K562 (cell line): Measurements from ENCODE around the gene YJEFN3. TPM values are rescaled to one million over a fixed set of nuclear protein-coding genes. Genes with fewer than 3 reads are reported as not detected.

Experiments
- ATAC-seq: fragments of 200-7000 bp; cut with Tn5 transposase; 3 replicates; pipeline ENCODE4 v1.9.1; 2020; ENCODE audit warnings: moderate library complexity
- BruUV-seq: library from RNA; stranded (reverse); fragments of 400-500 nt; replicated peaks from 2 replicates; lab custom pipeline; 2021; lab: Mats Ljungman, UMichigan
- CTCF ChIA-PET: fragments of 300-600 bp; formaldehyde crosslinking; extraction: SDS; loops from one replicate; lab custom pipeline; 2021; ENCODE audit warnings: low intra/inter-chr PET ratio; lab: Yijun Ruan, JAX
- POLR2A ChIA-PET: fragments of 300-600, 350-650 bp; sonication (Branson Sonifier 250); formaldehyde crosslinking; extraction: SDS; loops from one replicate; lab custom pipeline; 2021; ENCODE audit warnings: antibody characterized with exemption, inconsistent platforms; lab: Yijun Ruan, JAX
- DNase-seq, 4 experiments: peaks; one replicate each; pipeline versions ENCODE4 v3.0.0 to v3.0.0-alpha.2; 2011 to 2018; ENCODE audit warnings: low spot score in 3 of 4, mixed read lengths in 3 of 4; ENCODE audit errors: extremely low read depth in 1 of 4
- FAIRE-seq: peaks from 2 replicates; lab custom pipeline; 2011; peaks lifted over from hg19 to GRCh38; lab: Jason Lieb, UNC
- H2AFZ ChIP-seq: 2 replicates; pipeline ENCODE4 v1.6.0; 2011; ENCODE audit warnings: low read depth, low read length, control low read depth, inconsistent platforms
- H3K27ac ChIP-seq: fragments of 200-600 bp; 3 replicates; pipeline ENCODE4 v1.8.0; 2011; ENCODE audit warnings: low read depth, mild to moderate bottlenecking, control low read depth, inconsistent platforms, low read length, moderate library complexity, mixed read lengths; ENCODE audit errors: extremely low read depth
- H3K27me3 ChIP-seq, 2 experiments: fragments of 300-600 bp in 1 of 2; 2 replicates in 1 of 2; 3 replicates in 1 of 2; pipeline versions ENCODE4 v1.6.0 to v1.8.0; 2011; ENCODE audit warnings: inconsistent platforms in 2 of 2, low read length in 2 of 2, mild to moderate bottlenecking in 1 of 2, mixed read lengths in 1 of 2, moderate library complexity in 1 of 2; ENCODE audit not compliant: control insufficient read depth in 2 of 2, insufficient read depth in 2 of 2
- H3K36me3 ChIP-seq: fragments of 300-600 bp; 3 replicates; pipeline ENCODE4 v1.8.0; 2011; ENCODE audit warnings: mild to moderate bottlenecking, low read length, inconsistent platforms; ENCODE audit not compliant: control insufficient read depth, insufficient read depth
- H3K4me1 ChIP-seq, 2 experiments: fragments of 200-600 bp in 1 of 2; replicated peaks in 1 of 2; 2 replicates in 1 of 2; 3 replicates in 1 of 2; pipeline versions ENCODE4 v1.5.1 to v1.8.0; 2011; ENCODE audit warnings: inconsistent platforms in 2 of 2, low read length in 2 of 2, mild to moderate bottlenecking in 1 of 2, mixed read lengths in 1 of 2, moderate library complexity in 1 of 2; ENCODE audit not compliant: control insufficient read depth in 2 of 2, insufficient read depth in 2 of 2
- H3K4me2 ChIP-seq: 2 replicates; pipeline ENCODE4 v1.6.1; 2011; ENCODE audit warnings: low read length, control low read depth, inconsistent platforms, mixed read lengths; ENCODE audit not compliant: insufficient read depth
- H3K4me3 ChIP-seq: fragments of 200-600 bp; sonication (generic), shearing (Covaris generic); 2 replicates; pipeline ENCODE4 v1.5.1; 2016; ENCODE audit warnings: control low read depth, inconsistent platforms
- H3K79me2 ChIP-seq: fragments of 200-600 bp; 3 replicates; pipeline ENCODE4 v1.8.0; 2011; ENCODE audit warnings: low read length, inconsistent platforms; ENCODE audit not compliant: control insufficient read depth, insufficient read depth
- H3K9ac ChIP-seq, 2 experiments: 2 replicates each; pipeline versions ENCODE4 v1.6.0 to v1.6.1; 2011; ENCODE audit warnings: low read depth in 2 of 2, low read length in 2 of 2, control low read depth in 1 of 2, inconsistent platforms in 1 of 2, mild to moderate bottlenecking in 1 of 2, mixed read lengths in 1 of 2; ENCODE audit not compliant: insufficient read depth in 1 of 2
- H3K9me1 ChIP-seq: one replicate; pipeline ENCODE4 v1.6.0; 2011; ENCODE audit warnings: inconsistent platforms, mild to moderate bottlenecking, low read length, moderate library complexity; ENCODE audit not compliant: control insufficient read depth, insufficient read depth
- H3K9me3 ChIP-seq: replicated peaks from 2 replicates; pipeline ENCODE4 v1.5.1; 2011; ENCODE audit warnings: low read depth, low read length, inconsistent platforms; ENCODE audit not compliant: control insufficient read depth, insufficient read depth
- H4K20me1 ChIP-seq: replicated peaks from 2 replicates; pipeline ENCODE4 v1.6.1; 2011; ENCODE audit warnings: low read length, inconsistent platforms, mixed read lengths; ENCODE audit not compliant: control insufficient read depth, insufficient read depth
- ELF2 ChIP-seq: fragments of 250-450 bp; sonication (Bioruptor Pico); IDR thresholded peaks from 2 replicates; pipeline ENCODE4 v1.5.0; 2021; ENCODE audit warnings: mild to moderate bottlenecking
- GATAD2A ChIP-seq: fragments of 450-650 bp; IDR thresholded peaks from 2 replicates; pipeline ENCODE4 v1.6.1; 2017
- HNRNPK ChIP-seq: fragments of 200-400 bp; formaldehyde crosslinking; IDR thresholded peaks from one replicate; pipeline ENCODE4 v1.6.1; 2018; ENCODE audit warnings: mild to moderate bottlenecking, low read depth, low read length; ENCODE audit not compliant: poor library complexity, severe bottlenecking
- JUNB ChIP-seq: fragments of 450-650 bp; formaldehyde crosslinking; conservative IDR thresholded peaks from 2 replicates; pipeline ENCODE4 v1.4.0; 2020; ENCODE audit warnings: mild to moderate bottlenecking
- NR2F6 ChIP-seq: fragments of 450-650 bp; formaldehyde crosslinking; IDR thresholded peaks from 2 replicates; pipeline ENCODE4 v1.4.0; 2020; ENCODE audit warnings: mild to moderate bottlenecking
- PPARD ChIP-seq: fragments of 250-450 bp; sonication (Bioruptor Pico); IDR thresholded peaks from 2 replicates; pipeline ENCODE4 v1.8.0; 2022; ENCODE audit warnings: inconsistent platforms, mild to moderate bottlenecking, moderate library complexity
- PRMT5 ChIP-seq: sonication (generic); formaldehyde crosslinking; IDR thresholded peaks from 2 replicates; pipeline ENCODE4 v1.5.0; 2020; ENCODE audit warnings: missing genetic modification reagents
- RBM14 ChIP-seq: fragments of 200-400 bp; formaldehyde crosslinking; IDR thresholded peaks from 2 replicates; pipeline ENCODE4 v1.6.1; 2018; ENCODE audit warnings: low read depth, mild to moderate bottlenecking, low read length, moderate library complexity, borderline replicate concordance; ENCODE audit not compliant: insufficient read depth
- ZC3H4 ChIP-seq: sonication (generic); formaldehyde crosslinking; IDR thresholded peaks from 2 replicates; pipeline ENCODE4 v1.9.0; 2021; ENCODE audit warnings: missing genetic modification reagents, borderline replicate concordance
- WGBS: fragments of 100-300 bp; shearing (Covaris generic); methylation state at CpG from one replicate; pipeline ENCODE4 v1.1.6; 2016; ENCODE audit warnings: low coverage, mixed read lengths; ENCODE audit not compliant: insufficient coverage; ENCODE audit errors: missing lambda C conversion rate; 5-methylcytosine and 5-hydroxymethylcytosine counted together
- in situ Hi-C: fragments of 300-500 bp; cut with MboI; formaldehyde crosslinking; loops from 4 replicates; pipeline ENCODE4 v1.15.0; 2018; ENCODE audit warnings: inconsistent platforms, mixed read lengths
- intact Hi-C: fragments of 100-400 bp; cut with micrococcal nuclease; formaldehyde crosslinking; loops from 2 replicates; pipeline ENCODE4 v1.14.2; 2022
- polyA plus RNA-seq, 8 experiments: library from polyadenylated mRNA; depleted of rRNA in 4 of 8; stranded (reverse) in 5 of 8; unstranded in 3 of 8; fragments of >200 nt; fragmentation: Nextera tagmentation in 2 of 8; fragmentation: Illumina TruSeq in 1 of 8; extraction: Ambion mirVana in 2 of 8; extraction: Trizol in 1 of 8; gene quantifications; 2 replicates each; pipeline versions ENCODE4 v1.2.1 to v1.2.3, GENCODE V29; 2011 to 2014; ENCODE audit warnings: inconsistent platforms in 1 of 8, missing spikeins in 1 of 8
- total RNA-seq, 7 experiments: library from RNA; depleted of rRNA in 6 of 7; stranded (reverse); fragments of >200 nt in 6 of 7; fragmentation: Illumina TruSeq in 2 of 7; extraction: Trizol in 2 of 7; gene quantifications; 2 replicates each; pipeline versions ENCODE4 v1.2.1 to v1.2.3, GENCODE V29; 2011 to 2021; ENCODE audit warnings: low replicate concordance in 1 of 7
- TF ChIP-seq, protein P1 (sequence below): sonication (generic); formaldehyde crosslinking; IDR thresholded peaks from 2 replicates; pipeline ENCODE4 v1.8.0; 2022; ENCODE audit warnings: missing genetic modification reagents, mild to moderate bottlenecking, moderate library complexity, borderline replicate concordance

Gene YJEFN3
- total and polyA plus RNA-seq, 9 of the 15 experiments (the other 6 are each of a cell fraction or from before 2014, with no cell fraction given): 0.04 to 5.8 (median 1.3) TPM; not detected in 1

GRCh38 chr19:19544257-19544953, 15.7 kb downstream of the YJEFN3 start (continued):
- TF ChIP-seq ELF2 (CRISPR knock-in tag) (no peak), ZC3H4 (CRISPR knock-in tag) (no peak), PRMT5 (CRISPR knock-in tag) (no peak), JUNB (CRISPR knock-in tag) (no peak), GATAD2A (no peak), PPARD (CRISPR knock-in tag) (no peak), HNRNPK (no peak)
- TF ChIP-seq, protein P1, sequence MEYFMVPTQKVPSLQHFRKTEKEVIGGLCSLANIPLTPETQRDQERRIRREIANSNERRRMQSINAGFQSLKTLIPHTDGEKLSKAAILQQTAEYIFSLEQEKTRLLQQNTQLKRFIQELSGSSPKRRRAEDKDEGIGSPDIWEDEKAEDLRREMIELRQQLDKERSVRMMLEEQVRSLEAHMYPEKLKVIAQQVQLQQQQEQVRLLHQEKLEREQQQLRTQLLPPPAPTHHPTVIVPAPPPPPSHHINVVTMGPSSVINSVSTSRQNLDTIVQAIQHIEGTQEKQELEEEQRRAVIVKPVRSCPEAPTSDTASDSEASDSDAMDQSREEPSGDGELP (CRISPR knock-in tag): no peak
- TF ChIP-seq, all 486 proteins: peak for 0

DNA sequence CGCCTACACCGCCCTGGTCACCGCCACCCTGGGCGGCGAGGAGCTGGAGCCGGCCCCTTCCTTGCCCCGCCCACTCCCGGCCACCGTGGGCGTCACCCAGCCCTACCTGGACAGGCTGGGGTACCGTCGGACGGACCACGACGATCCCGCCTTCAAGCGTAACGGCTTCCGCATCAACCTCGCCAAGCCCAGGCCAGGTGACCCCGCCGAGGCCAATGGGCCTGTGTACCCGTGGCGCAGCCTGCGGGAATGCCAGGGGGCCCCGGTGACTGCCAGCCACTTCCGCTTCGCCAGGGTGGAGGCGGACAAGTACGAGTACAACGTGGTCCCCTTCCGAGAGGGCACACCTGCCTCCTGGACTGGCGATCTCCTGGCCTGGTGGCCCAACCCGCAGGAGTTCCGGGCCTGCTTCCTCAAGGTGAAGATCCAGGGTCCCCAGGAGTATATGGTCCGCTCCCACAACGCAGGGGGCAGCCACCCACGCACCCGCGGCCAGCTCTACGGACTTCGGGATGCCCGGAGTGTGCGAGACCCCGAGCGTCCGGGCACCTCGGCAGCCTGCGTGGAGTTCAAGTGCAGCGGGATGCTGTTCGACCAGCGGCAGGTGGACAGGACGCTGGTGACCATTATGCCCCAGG, 16.4 kb downstream of the YJEFN3 start:
- POLR2A ChIA-PET: no interaction called here
- intact Hi-C loops: no loop called here
- WGBS: 70% methylated on average over 32 of the region's 53 CpGs
- H3K9me1 ChIP-seq: no peaks in the 10 kb centered on the region
- no peak for FAIRE-seq
- H3K4me3 ChIP-seq: no peak overlapping the region
- no TSS peak for BruUV-seq
- no peaks in the 10 kb centered on the region; the same call in 1 of the 2 replicates for H3K9me3 ChIP-seq
- no peak overlapping the region for H3K4me2 ChIP-seq
- 0 out of 2 replicates have a peak, but pooled peaks cover 5% of the 10 kb centered on the region for H4K20me1 ChIP-seq
- CTCF ChIA-PET: no interaction called here
- H2AFZ ChIP-seq: no peak overlapping the region
- no peak overlapping the region for H3K27ac ChIP-seq
- in situ Hi-C loops: loop anchor here (25.0 kb wide), 1 partner anchor 92 kb away; the partner anchor contains the start of genes GMIP and LPAR2
- H3K79me2 ChIP-seq: no peaks in the 10 kb centered on the region
- DNase-seq: no peak
- H3K36me3 ChIP-seq: no peaks in the 10 kb centered on the region
- no peak overlapping the region for H3K9ac ChIP-seq
- ATAC-seq: no peak
- TF ChIP-seq RBM14: 0 out of 2 replicates have a peak, but pooled peaks have one; percentile 44
- TF ChIP-seq NR2F6 (CRISPR knock-in tag): no peak
- peaks cover 3 to 36% of the 10 kb centered on the region in 2 experiments for H3K27me3 ChIP-seq
- H3K4me1 ChIP-seq: peaks cover 2 to 69% of the 10 kb centered on the region in 2 experiments; a peak in 2 of 5 replicates
